ENCODE results near the gene TBK1.

TBK1 gene

DNA sequence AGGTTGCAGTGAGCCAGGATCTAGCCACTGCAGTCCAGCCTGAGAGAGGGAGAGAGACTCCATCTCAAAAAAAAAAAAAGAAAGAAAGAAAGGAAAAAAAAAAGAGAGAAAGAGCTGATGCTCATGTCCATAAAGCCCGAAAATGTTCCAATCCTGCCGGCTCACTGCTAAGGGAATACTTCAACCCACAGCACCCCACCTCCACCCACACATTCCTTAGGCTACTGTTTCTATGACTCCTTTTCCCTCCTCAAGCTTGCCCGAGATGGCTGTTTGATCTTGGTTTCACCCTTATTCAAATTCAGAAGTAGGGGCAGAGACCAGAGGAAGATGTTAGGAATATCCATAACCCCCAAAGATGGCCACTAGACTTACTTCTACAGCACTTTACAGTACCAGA is 98.8 kb downstream of the TBK1 start:
- DNase-seq = no peak

DNA sequence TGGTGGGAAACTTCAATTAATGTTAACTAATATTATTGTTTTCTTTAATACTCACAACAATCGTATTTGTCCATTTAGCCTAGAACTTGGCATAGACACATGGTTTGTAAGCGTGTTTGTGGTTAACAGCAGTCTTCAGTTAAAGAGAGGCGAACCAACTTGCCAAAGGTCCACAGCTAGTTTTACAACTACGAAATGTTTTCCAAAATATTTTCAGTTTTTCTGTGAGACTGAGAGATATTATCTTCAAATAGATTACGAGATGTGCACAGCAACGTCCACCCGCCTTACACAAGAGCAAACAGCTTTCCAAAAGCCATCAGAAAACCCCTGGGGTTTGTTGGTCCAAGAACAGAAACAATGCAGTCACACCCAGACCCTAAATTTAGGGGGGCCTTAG is 99.8 kb downstream of the TBK1 start:
- DNase-seq = no peak

Data from suppressor macrophage treated with lipopolysaccharide for 4 hours (primary cell).